Measurements from ENCODE around the gene NUP98.

Gene NUP98

DNA sequence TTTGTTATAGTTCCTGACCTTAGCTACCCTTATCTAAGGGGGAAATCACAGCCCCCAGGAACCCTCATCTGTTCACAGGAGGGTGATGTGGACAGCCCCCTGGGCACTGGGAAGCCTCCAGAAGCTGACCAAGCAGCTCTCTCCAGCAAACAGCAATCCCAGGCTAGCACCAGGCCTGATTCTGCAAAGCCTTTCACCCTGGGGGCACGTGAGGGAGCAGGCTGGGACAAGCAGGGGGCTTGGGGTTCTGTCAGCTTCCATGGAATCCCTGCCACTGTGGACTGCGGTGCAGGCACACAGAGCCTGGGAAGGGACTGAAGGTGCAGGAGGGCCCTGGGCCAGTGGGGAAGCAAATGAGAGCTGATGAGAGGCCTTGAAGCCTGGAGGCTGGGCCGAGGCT lies 13.1 kb upstream of the NUP98 start:
- no peak overlapping the region for H3K27ac ChIP-seq
- TF ChIP-seq CTCF (IDR thresholded peaks at IDR 0.05; ENCODE audit: low read depth, low read length, missing control alignments), result no peak
- H3K36me3 ChIP-seq (replicated peaks), result no peaks in the 10 kb centered on the region
- H3K27me3 ChIP-seq (replicated peaks), result no peaks in the 10 kb centered on the region
- in situ Hi-C loops (cut with HindIII; ENCODE audit: low pct_ligation_motif_present, low sequenced_read_pairs), result no loop called here
- no peak for DNase-seq
- no peak overlapping the region for H3K4me3 ChIP-seq (ENCODE audit: low read depth, low read length)

- Histone ChIP-seq H3K36me3 (replicated peaks) (no peaks in the 10 kb centered on the region), H3K27ac (no peak overlapping the region), H3K27me3 (replicated peaks) (no peaks in the 10 kb centered on the region), H3K4me3 (ENCODE audit: low read depth, low read length) (no peak overlapping the region)
- no peak for DNase-seq
- TF ChIP-seq CTCF (IDR thresholded peaks at IDR 0.05; ENCODE audit: low read depth, low read length, missing control alignments), result no peak
- in situ Hi-C loops (cut with HindIII; ENCODE audit: low pct_ligation_motif_present, low sequenced_read_pairs), result no loop called here
Measured at GRCh38 chr11:3809624-3809928, 12.2 kb upstream of the NUP98 start.

DNA sequence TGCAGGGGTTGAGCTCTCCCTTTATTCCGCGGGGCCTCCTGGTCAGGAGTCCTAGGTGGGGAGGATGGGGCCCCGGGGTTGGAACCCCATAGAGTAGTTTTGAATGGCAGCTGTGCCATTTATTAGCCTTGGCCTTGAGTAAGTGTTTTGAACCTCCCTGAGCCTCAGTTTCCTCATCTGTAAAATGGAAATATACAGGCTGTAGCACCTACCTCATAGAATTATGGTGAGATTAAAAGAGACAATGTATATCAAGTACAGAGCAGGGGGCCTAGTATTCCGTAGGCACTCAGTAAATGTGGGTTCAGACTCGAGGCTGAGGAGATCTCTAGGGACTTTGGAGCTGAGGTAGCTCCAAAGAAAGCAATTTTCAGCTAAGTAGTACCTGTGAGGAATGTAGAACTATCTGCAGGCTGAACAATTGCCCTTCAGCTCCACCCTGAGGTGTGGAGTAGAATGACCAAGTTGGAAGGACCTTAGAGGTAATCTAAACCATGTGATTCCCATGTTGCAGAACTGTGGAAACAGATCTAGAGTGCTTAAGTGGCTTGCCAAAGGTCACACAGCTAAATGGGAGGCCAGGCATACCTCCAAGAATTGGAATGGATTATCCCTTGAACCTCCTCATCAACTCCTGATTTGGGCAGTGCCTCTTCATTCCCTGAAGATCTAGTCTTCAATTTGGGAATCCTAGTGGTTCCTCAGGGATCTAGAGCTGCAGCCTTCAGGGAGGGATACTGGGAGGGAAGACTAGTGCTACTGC lies 11.7 kb upstream of the NUP98 start:
- no peak overlapping the region for H3K27ac ChIP-seq
- in situ Hi-C loops (cut with HindIII; ENCODE audit: low pct_ligation_motif_present, low sequenced_read_pairs), result no loop called here
- DNase-seq, result no peak

GRCh38 chr11:3807909-3808860 lies 10.8 kb upstream of the NUP98 start, which contains the start of gene PGAP2:
TSS of gene PGAP2 (plus strand) at chr11:3808560. CDS start at chr11:3811260, 2,700 bp downstream.
- peak within 1 kb of the TSS; percentile 79 for H3K4me3 ChIP-seq (ENCODE audit: low read depth, low read length)
- no peaks in the 10 kb centered on the region for H3K36me3 ChIP-seq (replicated peaks)
- in situ Hi-C loops (cut with HindIII; ENCODE audit: low pct_ligation_motif_present, low sequenced_read_pairs), result no loop called here
- peak; percentile 49 for DNase-seq
- peak; percentile 85 for TF ChIP-seq CTCF (IDR thresholded peaks at IDR 0.05; ENCODE audit: low read depth, low read length, missing control alignments)
- H3K27ac ChIP-seq, result no peak within 1 kb of the TSS
- H3K27me3 ChIP-seq (replicated peaks), result no peaks in the 10 kb centered on the region

More for the DNA sequence above, 11.7 kb upstream of the NUP98 start:
- peak; percentile 65 for TF ChIP-seq CTCF (IDR thresholded peaks at IDR 0.05; ENCODE audit: low read depth, low read length, missing control alignments)
- H3K36me3 ChIP-seq (replicated peaks), result no peaks in the 10 kb centered on the region
- peak overlapping the region; percentile 79 for H3K4me3 ChIP-seq (ENCODE audit: low read depth, low read length)
- no peaks in the 10 kb centered on the region for H3K27me3 ChIP-seq (replicated peaks)

DNA sequence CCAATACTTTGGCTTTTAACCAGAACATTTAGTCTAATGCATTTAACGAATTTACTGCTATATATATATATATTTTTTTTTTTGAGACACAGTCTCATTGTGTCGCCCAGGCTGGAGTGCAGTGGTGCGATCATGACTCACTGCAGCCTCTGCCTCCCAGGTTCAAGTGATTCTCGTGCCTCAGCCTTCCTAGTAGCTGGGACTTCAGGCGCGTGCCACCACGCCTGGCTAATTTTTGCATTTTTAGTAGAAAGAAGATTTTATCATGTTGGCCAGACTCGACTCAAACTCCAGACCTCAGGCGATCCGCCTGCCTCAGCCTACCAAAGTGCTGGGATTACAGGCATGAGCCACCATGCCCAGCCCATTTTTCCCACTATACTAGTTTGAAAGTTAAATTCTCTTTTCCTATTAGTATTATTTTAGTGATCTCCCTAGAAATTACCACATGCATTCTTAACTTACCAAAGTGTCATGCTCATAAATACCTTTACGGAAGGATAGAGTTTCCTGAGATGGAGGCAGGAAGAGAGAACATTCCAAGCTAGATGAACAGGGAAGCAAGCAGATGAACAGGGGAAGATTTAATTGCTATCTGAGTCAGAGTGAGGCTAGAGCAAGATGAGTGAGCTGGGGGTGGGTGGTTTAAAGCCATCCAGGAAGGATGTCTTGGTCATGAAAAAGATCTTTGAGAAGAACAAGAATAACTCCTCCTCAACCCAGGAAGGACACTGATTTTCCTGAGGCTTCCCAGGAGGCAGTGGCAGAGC lies 6.6 kb upstream of the NUP98 start:
- no peak for TF ChIP-seq CTCF (IDR thresholded peaks at IDR 0.05; ENCODE audit: low read depth, low read length, missing control alignments)
- no peak for DNase-seq
- in situ Hi-C loops (cut with HindIII; ENCODE audit: low pct_ligation_motif_present, low sequenced_read_pairs), result no loop called here
- Histone ChIP-seq H3K4me3 (ENCODE audit: low read depth, low read length) (no peak overlapping the region), H3K27ac (no peak overlapping the region), H3K27me3 (replicated peaks) (no peaks in the 10 kb centered on the region), H3K36me3 (replicated peaks) (no peaks in the 10 kb centered on the region)
